ENCODE data around the gene VSTM2B.

VSTM2B gene

DNA sequence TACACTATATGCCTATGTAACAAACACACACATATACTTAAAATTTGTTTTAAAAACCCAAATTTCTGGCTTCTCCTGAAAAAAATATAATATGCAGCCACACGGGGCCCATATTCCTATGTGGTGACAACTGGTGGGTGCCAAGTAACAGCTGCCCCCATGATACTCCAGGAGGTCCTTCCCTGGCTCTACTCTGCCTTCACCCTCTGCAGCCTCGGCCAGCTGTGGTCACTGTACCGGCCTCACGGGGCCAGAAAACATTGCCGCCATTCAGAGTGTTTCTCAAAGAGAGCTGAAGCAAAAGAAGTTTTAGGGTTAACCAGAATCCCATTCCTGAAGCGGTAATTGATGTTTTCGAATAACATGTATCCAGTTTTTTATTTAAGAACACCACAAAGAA, 47.7 kb downstream of the VSTM2B start:
- TF ChIP-seq CTCF (IDR thresholded peaks at IDR 0.05), result no peak

GRCh38 chr19:29574510-29574909, 48.7 kb downstream of the VSTM2B start:
- TF ChIP-seq CTCF (IDR thresholded peaks at IDR 0.05), result no peak

GRCh38 chr19:29576046-29576606, 50.3 kb downstream of the VSTM2B start:
- TF ChIP-seq CTCF (IDR thresholded peaks at IDR 0.05), result no peak

- no peak for TF ChIP-seq CTCF (IDR thresholded peaks at IDR 0.05)
Observed at GRCh38 chr19:29576761-29577648, 51.2 kb downstream of the VSTM2B start.

GRCh38 chr19:29577649-29577963, 51.8 kb downstream of the VSTM2B start:
- no peak for TF ChIP-seq CTCF (IDR thresholded peaks at IDR 0.05)

GRCh38 chr19:29578349-29578748, 52.6 kb downstream of the VSTM2B start:
- TF ChIP-seq CTCF (IDR thresholded peaks at IDR 0.05), result no peak

- TF ChIP-seq CTCF (IDR thresholded peaks at IDR 0.05), result no peak
Observed at GRCh38 chr19:29579308-29579910, 53.6 kb downstream of the VSTM2B start.

Data from LNCAP (cell line).